Measurements from ENCODE around the gene PGS1.

GRCh38 chr17:78468366-78468765 is 89.9 kb downstream of the PGS1 start:
- TF ChIP-seq CTCF (IDR thresholded peaks at IDR 0.05): no peak
- TF ChIP-seq POLR2A (IDR thresholded peaks at IDR 0.05): no peak

Measured in tibial nerve (tissue), 3 donors.